GM18868 (cell line): ENCODE data around the gene HSPA1A.
"Not testable (repeated sequence)": the region's sequence is repeated elsewhere in the genome, so short reads cannot be mapped to it uniquely, and the experiment has no call there.

ENCODE experiments used
- ATAC-seq: cut with Tn5 transposase; IDR thresholded peaks from one replicate; pipeline ENCODE4 v1.9.1; 2021; ENCODE audit warnings: mild to moderate bottlenecking, moderate library complexity; ENCODE audit not compliant: unreplicated experiment

HSPA1A gene

DNA sequence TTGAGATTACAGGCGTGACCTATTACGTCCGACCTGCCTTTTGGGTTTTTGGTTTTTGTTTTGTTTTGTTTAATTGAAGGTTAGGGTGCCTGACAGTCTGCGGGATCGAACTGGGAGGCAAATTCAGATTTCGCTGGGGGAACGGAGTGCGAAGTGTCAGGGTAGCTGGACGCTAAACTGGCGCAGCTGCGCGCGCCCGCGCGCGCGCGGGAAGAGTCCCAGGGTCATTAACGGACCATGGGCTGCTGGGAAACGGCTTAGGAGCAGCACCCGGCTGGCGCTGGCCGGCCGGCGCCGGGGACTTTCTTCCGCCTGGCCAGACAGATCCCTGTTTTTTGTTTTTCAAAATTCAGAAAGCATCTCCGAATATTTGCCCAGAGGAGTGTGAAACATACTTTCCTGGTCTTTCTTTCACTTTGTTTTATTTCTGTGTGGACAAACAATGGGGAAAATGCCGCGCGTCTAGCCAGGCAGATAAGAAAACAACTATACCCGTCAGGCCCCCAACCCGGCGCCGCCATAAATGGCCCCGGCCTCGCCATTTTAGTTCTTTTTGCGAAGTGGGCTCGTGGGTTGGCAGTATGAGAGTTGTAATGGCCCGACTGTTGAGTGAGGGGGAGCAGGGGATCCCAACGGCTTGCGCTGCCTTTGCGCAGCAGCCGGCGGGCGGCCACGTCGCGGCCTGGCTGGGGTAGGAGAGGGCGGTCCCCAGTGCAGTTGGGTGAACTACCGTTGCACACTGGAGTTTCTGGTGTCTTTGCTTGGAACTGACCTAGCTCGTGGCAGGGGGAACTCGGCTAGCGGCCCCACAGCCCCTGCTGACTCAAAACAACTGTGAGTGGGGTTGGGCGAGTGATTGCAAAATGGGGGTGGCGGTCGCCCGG is 19.3 kb downstream of the HSPA1A start:
- ATAC-seq, result no peak

GRCh38 chr6:31836047-31836473 is 20.7 kb downstream of the HSPA1A start:
- no peak for ATAC-seq

GRCh38 chr6:31836474-31837368 is 21.4 kb downstream of the HSPA1A start:
- no peak for ATAC-seq

GRCh38 chr6:31837369-31838113 is 22.2 kb downstream of the HSPA1A start:
- ATAC-seq, result no peak

- not testable (repeated sequence) for ATAC-seq
These were observed 22.8 kb downstream of the HSPA1A start for GRCh38 chr6:31838114-31838553.

DNA sequence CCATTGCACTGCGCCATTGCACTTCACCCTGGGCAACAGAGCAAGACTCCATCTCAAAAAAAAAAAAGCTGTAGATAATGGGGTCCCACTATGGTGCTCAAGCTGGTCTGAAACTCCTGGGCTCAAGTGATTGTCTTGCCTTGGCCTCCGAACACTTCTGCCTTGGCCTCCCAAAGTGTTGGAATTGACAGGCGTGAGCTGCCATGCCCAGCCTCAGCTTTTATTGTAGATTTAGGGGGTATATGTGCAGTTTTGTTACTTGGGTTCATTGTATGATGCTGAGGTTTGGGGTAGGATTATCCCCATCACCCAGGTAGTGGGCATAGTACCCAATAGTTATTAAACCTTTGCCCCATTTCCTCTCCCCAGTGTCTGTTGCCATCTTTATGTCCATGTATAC is 23.6 kb downstream of the HSPA1A start:
- no peak for ATAC-seq

GRCh38 chr6:31839779-31840126 is 24.4 kb downstream of the HSPA1A start:
- not testable (repeated sequence) for ATAC-seq

- no peak for ATAC-seq
These were observed 26.7 kb downstream of the HSPA1A start for GRCh38 chr6:31842053-31842452.

GRCh38 chr6:31844507-31844906 is 29.2 kb downstream of the HSPA1A start:
- ATAC-seq, result no peak

- ATAC-seq, result no peak
These were observed 32.1 kb downstream of the HSPA1A start for GRCh38 chr6:31847276-31847978.

GRCh38 chr6:31850765-31851484 is 35.6 kb downstream of the HSPA1A start:
- ATAC-seq, result no peak

- ATAC-seq, result no peak
These were observed 36.1 kb downstream of the HSPA1A start for GRCh38 chr6:31851485-31851832.

DNA sequence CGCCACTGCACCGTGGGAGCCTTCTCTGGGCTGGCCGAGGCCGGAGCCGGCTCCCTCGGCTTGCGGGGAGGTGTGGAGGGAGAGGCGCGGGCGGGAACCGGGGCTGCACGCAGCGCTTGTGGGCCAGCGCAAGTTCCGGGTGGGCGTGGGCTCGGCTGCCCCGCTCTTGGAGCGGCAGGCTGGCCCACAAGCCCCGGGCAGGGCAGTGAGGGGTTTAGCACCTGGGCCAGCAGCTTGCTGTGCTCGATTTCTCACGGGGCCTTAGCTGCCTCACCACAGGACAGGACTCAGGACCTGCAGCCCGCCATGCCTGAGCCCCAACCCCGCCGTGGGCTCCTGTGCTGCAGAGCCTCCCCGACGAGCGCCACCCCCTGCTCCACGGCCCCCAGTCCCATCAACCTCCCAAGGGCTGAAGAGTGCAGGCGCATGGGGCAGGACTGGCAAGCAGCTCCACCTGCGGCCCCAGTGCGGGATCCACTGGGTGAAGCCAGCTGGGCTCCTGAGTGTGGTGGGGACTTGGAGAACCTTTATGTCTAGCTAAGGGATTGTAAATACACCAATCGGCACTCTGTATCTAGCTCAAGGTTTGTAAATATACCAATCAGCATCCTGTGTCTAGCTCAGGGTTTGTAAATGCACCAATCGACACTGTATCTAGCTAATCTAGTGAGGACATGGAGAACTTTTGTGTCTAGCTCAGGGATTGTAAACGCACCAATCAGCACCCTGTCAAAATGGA is 36.8 kb downstream of the HSPA1A start:
- ATAC-seq, result not testable (repeated sequence)

- not testable (repeated sequence) for ATAC-seq
These were observed 42.4 kb downstream of the HSPA1A start for GRCh38 chr6:31857774-31858173.

- no peak for ATAC-seq
These were observed 43.4 kb downstream of the HSPA1A start for GRCh38 chr6:31858707-31859106.

GRCh38 chr6:31859923-31860322 is 44.6 kb downstream of the HSPA1A start:
- no peak for ATAC-seq

DNA sequence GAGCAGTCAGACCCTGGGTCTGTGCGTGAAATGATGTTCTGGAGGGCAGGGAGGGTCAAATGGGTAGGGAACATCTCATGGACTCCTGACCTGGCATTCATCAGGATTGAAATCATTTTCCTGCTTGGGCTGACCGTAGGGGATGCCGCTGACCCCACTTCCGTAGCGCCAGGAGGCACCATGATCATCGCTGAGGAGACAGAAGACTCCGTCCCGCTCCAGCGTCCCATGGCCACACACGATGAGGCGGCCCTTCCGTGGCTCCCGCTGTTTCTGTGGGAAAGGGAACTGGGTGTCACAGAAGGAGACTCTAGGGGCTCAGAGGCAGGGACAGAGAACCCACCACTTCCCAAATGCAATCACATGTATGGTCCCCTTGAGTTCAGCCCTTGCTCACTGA is 45.0 kb downstream of the HSPA1A start:
- no peak for ATAC-seq

- no peak for ATAC-seq
These were observed 45.8 kb downstream of the HSPA1A start for GRCh38 chr6:31861150-31861549.

- no peak for ATAC-seq
These were observed 46.6 kb downstream of the HSPA1A start for GRCh38 chr6:31861919-31862343.
